Body of pancreas (tissue), 4 donors: Measurements from ENCODE around the gene DDX3X. TPM values are rescaled to one million over a fixed set of nuclear protein-coding genes. Genes with fewer than 3 reads are reported as not detected.
"Not testable (repeated sequence)": the region's sequence is repeated elsewhere in the genome, so short reads cannot be mapped to it uniquely, and the experiment has no call there.

Experiments used
- ATAC-seq: fragments of 150-250 bp; one replicate; pipeline ENCODE4 v1.9.1; 2016
- DNase-seq, 4 donors: peaks; one replicate each; pipeline ENCODE4 v3.0.0-alpha.2; 2019
- H3K27ac ChIP-seq, 4 donors: fragments of 200-600 bp; sonication (generic); 1 replicate in 3 of 4; 2 replicates in 1 of 4; pipeline versions ENCODE4 v1.5.1 to v1.6.1; 2016 to 2019; ENCODE audit warnings: mild to moderate bottlenecking in 1 of 4, mixed read lengths in 1 of 4, moderate library complexity in 1 of 4
- H3K27me3 ChIP-seq, 2 donors: fragments of 200-600 bp; sonication (generic); one replicate each; pipeline ENCODE4 v1.6.0; 2016; ENCODE audit warnings: mild to moderate bottlenecking in 1 of 2
- H3K36me3 ChIP-seq, 2 donors: fragments of 200-600 bp; sonication (generic); replicated peaks in 1 of 2; 2 replicates each; pipeline ENCODE4 v1.5.1; 2016; ENCODE audit warnings: low read depth in 2 of 2; ENCODE audit not compliant: insufficient read depth in 1 of 2
- H3K4me1 ChIP-seq: fragments of 200-600 bp; sonication (generic); one replicate; pipeline ENCODE4 v1.6.0; 2016
- H3K4me3 ChIP-seq, 2 donors: fragments of 200-600 bp; sonication (generic); 1 replicate in 1 of 2; 2 replicates in 1 of 2; pipeline ENCODE4 v1.5.1; 2016 to 2019
- H3K9me3 ChIP-seq, 3 donors: fragments of 200-600 bp; sonication (generic); 1 replicate in 2 of 3; 2 replicates in 1 of 3; pipeline ENCODE4 v1.5.1; 2016
- CTCF ChIP-seq, 7 experiments: fragments of 450-650 bp in 4 of 7; fragments of 200-600 bp in 3 of 7; sonication (generic) in 3 of 7; IDR thresholded peaks; one replicate each; pipeline ENCODE4 v1.5.1; 2016 to 2019; ENCODE audit warnings: antibody characterized with exemption in 7 of 7
- POLR2A ChIP-seq, 3 donors: fragments of 450-650 bp; IDR thresholded peaks; one replicate each; pipeline ENCODE4 v1.6.1; 2016; ENCODE audit warnings: antibody characterized with exemption in 3 of 3, mild to moderate bottlenecking in 2 of 3
- WGBS, 2 donors: methylation state at CpG; one replicate each; pipeline ENCODE4 v1.1.5; 2017; 5-methylcytosine and 5-hydroxymethylcytosine counted together
- intact Hi-C: fragments of 100-400 bp; cut with DNase I; formaldehyde crosslinking; loops from one replicate; pipeline ENCODE4 v1.15.1; 2023
- total RNA-seq, 2 donors: library from RNA; depleted of rRNA; stranded (reverse); fragments of >200 nt; gene quantifications; one replicate each; pipeline ENCODE4 v1.1.0, GENCODE V29; 2016

Gene DDX3X
- total RNA-seq, 2 donors from 2014 or later = 104 to 127 TPM

GRCh38 chrX:41405551-41405950 is 71.6 kb downstream of the DDX3X start:
- DNase-seq = no peak
- no peak for TF ChIP-seq POLR2A (IDR thresholded peaks at IDR 0.05)
- TF ChIP-seq CTCF (IDR thresholded peaks at IDR 0.05) = no peak
- H3K9me3 ChIP-seq = no peaks in the 10 kb centered on the region
- H3K27me3 ChIP-seq = no peaks in the 10 kb centered on the region
- H3K4me1 ChIP-seq = no peaks in the 10 kb centered on the region
- no peak overlapping the region for H3K27ac ChIP-seq
- intact Hi-C loops = no loop called here
- ATAC-seq = no peak
- WGBS, 2 donors = 80 to 96% methylated on average over 1 to 5 of the region's 6 CpGs
- H3K4me3 ChIP-seq = no peak overlapping the region
- H3K36me3 ChIP-seq = no peaks in the 10 kb centered on the region

DNA sequence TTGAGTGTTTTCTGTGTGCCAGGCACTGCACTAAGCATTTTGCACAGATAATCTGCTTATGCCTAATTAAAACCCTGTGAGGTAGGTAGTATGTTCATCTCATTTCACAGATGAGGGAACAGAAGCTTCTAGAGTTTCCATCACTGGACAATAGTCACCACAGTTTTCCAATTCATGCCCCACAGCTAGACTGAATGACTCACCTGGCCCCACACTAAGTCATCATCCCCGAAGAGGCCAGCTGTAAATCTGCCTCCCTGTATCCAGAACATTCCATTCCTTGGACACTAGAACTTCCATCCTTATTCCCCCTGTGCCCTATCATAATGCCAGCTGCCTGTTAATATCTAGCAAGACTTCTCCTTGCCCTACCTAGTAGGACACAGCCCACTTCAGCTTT is 72.2 kb downstream of the DDX3X start:
- WGBS, 2 donors = 57 to 60% methylated on average over 1 of the region's 1 CpG
- Histone ChIP-seq H3K27ac (no peak overlapping the region), H3K36me3 (no peaks in the 10 kb centered on the region), H3K27me3 (no peaks in the 10 kb centered on the region), H3K9me3 (no peaks in the 10 kb centered on the region), H3K4me3 (no peak overlapping the region), H3K4me1 (no peaks in the 10 kb centered on the region)
- intact Hi-C loops = no loop called here
- ATAC-seq (no peak), DNase-seq (no peak)
- no peak for TF ChIP-seq CTCF (IDR thresholded peaks at IDR 0.05)
- TF ChIP-seq POLR2A (IDR thresholded peaks at IDR 0.05) = no peak

DNA sequence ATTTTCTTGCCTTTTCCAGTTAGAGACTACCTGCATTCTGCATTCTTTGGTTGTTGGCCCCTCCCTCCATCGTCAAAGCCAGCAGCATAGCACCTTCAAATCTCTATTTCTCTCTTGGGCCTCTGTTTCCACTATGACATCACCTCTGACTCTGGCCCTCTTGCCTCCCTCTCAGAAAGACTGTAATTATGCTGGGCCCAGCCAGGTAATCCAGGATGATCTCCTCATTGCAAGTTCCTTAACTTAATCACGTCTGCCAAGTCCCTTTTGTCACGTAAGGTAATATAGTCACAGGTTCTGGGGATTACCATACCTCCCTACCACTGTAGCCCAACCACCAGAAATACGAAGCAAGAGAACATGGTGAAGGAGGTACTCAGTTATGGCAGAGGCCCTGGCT is 73.9 kb downstream of the DDX3X start:
- no peaks in the 10 kb centered on the region for H3K27me3 ChIP-seq
- H3K4me1 ChIP-seq = no peaks in the 10 kb centered on the region
- H3K27ac ChIP-seq = no peak overlapping the region
- H3K9me3 ChIP-seq = no peaks in the 10 kb centered on the region
- no peak for DNase-seq
- 68 to 73% methylated on average over 4 of the region's 4 CpGs for WGBS, 2 donors
- intact Hi-C loops = no loop called here
- no peak for ATAC-seq
- H3K4me3 ChIP-seq = no peak overlapping the region
- no peaks in the 10 kb centered on the region for H3K36me3 ChIP-seq
- TF ChIP-seq POLR2A (IDR thresholded peaks at IDR 0.05) = no peak
- no peak for TF ChIP-seq CTCF (IDR thresholded peaks at IDR 0.05)

DNA sequence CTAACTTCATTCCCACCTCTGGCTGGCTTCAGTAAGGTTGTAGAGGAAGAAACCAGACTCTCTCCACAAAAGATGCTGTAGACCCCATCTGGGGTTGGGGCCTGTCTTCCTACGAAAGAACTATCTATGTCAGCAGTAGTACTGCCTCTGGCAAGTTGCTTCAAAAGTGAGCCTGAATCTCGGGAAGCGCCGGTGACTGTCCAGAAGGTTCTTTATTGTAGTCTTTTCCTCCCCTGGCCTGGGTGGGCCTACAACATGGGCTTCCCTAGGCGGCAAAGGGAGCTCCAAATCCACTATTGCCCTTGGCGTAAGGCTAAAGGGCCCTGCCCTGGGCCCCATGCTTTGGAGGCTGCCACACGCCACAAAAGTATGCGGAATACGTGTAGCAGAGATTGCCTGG is 74.6 kb downstream of the DDX3X start:
- Histone ChIP-seq H3K4me1 (no peaks in the 10 kb centered on the region), H3K9me3 (no peaks in the 10 kb centered on the region), H3K27ac (no peak overlapping the region), H3K4me3 (no peak overlapping the region), H3K27me3 (no peaks in the 10 kb centered on the region), H3K36me3 (no peaks in the 10 kb centered on the region)
- no peak for TF ChIP-seq POLR2A (IDR thresholded peaks at IDR 0.05)
- no peak for TF ChIP-seq CTCF (IDR thresholded peaks at IDR 0.05)
- ATAC-seq (no peak), DNase-seq (no peak)
- 94 to 100% methylated on average over 2 to 9 of the region's 9 CpGs for WGBS, 2 donors
- intact Hi-C loops = no loop called here

GRCh38 chrX:41409006-41409405 is 75.0 kb downstream of the DDX3X start:
- H3K4me3 ChIP-seq = no peak overlapping the region
- TF ChIP-seq CTCF (IDR thresholded peaks at IDR 0.05) (no peak), POLR2A (IDR thresholded peaks at IDR 0.05) (no peak)
- intact Hi-C loops = no loop called here
- H3K4me1 ChIP-seq = no peaks in the 10 kb centered on the region
- H3K9me3 ChIP-seq = no peaks in the 10 kb centered on the region
- H3K27me3 ChIP-seq = no peaks in the 10 kb centered on the region
- H3K36me3 ChIP-seq = no peaks in the 10 kb centered on the region
- ATAC-seq (no peak), DNase-seq (no peak)
- 72 to 86% methylated on average over 4 to 5 of the region's 5 CpGs for WGBS, 2 donors
- H3K27ac ChIP-seq = no peak overlapping the region

DNA sequence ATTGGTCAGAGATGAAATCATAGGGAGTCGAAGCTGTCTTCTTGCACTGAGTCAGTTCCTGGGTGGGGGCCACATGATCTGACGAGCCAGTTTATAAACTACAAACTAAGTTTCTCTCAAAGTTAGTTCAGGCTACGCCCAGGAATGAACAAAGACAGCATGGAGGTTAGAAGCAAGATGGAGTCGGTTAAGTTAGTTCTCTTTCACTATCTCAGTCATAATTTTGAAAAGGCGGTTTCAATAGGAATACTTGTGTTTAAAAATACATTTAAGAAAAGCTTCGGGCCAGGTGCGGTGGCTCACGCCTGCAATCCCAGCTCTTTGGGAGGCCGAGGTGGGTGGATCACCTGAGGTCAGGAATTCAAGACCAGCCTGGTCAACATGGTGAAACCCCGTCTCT is 77.3 kb downstream of the DDX3X start:
- WGBS, 2 donors = 89 to 91% methylated on average over 9 to 10 of the region's 10 CpGs
- H3K36me3 ChIP-seq, H3K27ac ChIP-seq, H3K27me3 ChIP-seq, H3K9me3 ChIP-seq, H3K4me1 ChIP-seq, DNase-seq, intact Hi-C loops, ATAC-seq, H3K4me3 ChIP-seq: not testable (repeated sequence)
